Measurements from ENCODE around the gene FCER1G.

The FCER1G gene

DNA sequence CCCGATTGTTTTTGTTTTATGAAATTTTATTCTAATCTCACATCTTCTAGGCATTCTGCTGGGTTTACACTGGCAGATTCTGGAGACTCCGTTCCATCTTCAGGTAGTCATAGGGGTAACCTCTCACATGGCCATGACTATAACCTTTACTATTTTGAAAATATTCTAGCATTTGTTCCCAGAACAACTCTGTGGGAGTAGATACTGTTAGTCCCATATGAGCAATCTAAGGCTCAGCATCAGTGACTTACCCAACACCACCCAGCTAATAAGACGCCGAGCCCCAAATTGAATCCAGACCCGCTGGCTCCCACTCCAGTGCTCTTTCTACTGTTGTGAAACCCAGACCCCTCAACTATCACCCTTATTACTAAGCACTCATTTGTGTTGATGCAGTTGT is 26.1 kb upstream of the FCER1G start:
- DNase-seq, result no peak

DNA sequence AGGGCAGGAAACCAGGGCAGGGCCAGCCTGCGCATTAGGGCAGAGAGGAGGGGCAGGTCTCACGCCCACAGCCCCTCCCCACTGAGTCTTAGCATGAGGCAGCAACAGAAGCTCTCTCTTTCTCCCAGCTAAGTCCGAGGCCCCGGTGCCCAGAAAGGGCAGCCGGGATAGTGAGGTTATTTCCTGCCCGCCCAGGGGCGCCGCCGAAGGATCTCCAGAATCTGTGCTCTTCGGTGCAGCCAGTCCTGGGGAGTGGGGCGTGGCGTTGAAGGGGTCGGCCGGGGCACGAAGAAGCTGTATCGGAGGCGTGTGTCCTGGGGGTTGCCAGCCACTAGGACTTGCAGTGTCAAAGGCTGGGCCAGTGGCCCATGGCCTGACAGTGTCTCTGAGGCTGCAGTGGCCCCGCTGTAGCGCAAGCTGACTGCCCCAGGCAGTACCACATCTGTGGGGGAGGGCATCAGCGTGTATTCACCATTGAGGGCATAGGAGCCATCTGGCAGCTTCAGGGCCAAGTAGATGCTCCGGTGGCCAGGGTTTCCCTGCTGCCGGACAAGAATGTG is 24.1 kb upstream of the FCER1G start:
- DNase-seq, result peak; percentile 30

DNA sequence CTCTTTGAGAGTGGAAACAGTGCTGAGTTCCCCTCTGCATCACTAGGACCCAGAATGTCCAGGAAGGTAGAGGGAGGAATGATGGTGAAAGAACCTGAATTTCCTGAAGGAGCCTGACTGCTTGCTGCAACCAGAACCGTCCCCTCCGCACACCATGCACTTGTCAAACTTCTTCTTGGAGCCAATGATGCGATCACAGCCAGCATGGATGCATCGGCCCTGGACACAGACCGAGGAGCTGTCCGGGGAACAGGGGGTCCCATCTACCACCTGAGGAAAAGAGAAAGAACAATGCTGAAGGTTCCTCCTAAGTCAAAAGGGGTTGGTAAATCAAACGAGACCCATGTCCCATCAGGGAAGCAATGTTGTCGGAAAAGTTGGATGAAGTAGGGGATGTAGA is 23.1 kb upstream of the FCER1G start:
- peak; percentile 15 for DNase-seq

DNA sequence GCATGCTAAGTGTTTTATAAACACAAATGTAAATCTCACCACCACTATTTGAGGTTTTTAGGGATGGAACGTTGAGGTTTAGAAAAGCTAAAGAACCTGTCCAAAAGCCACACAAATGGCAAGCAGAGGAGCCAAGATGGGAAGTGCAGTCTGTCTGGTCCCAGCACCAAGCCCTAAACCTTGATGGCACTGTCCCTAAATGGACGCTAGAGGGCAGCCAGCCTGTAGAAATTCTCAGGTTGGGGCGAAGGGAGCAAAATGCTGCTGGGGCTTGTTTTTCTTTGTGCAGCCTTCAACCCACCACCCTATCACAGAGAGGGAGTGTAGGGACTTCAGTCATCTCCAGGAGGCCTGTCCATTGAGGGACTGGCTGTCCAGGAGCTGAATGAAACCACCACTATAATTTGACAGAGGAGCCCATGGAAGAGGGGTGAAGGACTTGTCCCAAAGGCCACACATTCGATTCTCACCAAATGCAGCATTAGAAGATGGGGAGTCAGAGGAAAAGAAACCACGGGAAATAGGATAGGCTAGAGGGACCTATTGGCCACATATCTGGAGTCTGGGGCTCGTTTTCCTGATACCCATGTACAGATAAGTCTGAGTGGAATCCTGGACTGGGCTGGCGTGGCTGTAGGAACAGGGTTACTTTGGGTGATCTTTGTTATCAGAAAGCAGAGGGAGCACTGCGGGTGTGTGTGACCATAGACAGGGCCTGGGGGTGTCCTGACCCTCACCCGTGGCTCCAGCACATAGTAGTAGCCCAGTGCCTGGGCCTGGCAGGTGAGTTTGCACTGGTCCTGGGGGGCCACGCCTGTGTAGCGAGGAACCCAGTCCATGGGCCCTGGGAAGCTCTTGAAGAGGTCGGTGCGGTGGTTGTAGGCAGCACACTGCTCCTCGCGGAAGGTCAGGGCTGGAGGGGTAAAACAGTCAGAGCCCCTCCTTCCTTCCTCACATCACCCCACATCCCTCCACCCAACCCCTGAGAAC is 22.3 kb upstream of the FCER1G start:
- DNase-seq, result peak; percentile 60

DNA sequence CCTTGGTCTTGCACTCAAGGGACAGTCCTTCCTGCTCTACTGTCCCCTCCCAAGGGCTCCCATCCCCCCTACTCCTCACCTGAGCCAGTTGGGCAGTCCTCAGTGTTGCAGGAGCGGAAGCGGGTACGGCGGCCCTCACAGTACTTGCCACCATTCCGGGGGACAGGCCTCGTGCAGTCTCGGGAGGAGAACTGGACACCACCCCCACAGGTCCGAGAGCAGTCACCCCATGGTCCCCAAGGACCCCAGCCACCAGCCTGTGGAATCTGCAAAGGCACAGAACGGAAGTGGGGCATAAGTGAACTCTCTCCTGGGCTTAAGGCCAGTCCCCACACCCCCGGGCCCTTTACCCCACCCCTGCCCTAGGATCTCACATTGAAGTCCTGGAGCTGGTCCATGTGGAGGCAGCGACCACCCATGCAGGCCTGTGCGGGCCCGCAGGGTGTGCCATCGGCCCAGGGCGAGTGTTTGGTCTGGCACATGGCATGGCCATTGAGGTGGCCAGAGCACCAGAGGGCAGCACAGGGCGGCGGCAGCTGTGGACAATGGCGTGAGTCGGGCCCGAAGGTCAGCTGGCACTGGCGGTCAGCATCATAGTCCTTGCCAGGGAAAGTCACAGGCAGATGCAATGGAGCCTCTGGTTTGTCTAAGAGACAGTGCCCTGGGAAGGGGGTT is 21.4 kb upstream of the FCER1G start:
- peak; percentile 32 for DNase-seq

DNA sequence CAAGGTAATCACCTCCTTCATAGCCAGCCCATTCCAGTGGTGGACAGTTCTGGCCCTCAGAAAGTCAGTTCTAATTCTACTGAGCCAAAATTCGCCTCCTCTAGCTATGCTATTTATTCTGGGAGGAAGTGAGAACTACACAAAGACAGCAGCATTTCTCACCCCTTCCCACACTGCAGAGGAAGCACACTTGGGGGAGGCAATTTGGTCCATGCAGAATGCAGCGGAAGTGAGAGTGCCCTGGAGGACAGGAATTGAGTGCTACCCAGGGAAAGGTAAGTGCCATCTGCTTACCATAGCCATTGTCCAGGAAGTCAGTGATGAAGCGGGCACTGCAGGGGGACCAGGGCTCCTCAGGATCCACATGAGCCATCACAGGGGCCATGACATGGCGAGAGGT is 19.9 kb upstream of the FCER1G start:
- DNase-seq, result peak; percentile 23

DNA sequence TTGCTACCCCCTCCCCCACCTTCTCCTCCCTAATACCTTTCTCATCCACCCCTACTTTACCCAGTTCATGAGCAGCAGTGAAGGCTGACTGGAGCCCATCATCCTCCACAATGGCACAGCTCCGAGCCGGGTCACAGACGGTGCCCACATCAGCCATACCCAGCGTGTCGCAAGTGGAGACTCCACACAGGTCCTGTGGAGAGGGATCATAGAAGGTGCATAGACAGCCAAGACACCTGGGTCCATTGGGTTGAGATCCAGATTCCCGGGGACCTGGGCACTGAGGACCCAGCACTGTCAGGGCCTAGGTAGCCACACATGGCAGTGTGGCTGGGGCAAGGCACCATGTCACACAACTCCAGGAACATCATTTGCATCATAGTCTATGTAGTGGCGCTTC is 19.0 kb upstream of the FCER1G start:
- peak; percentile 14 for DNase-seq

DNA sequence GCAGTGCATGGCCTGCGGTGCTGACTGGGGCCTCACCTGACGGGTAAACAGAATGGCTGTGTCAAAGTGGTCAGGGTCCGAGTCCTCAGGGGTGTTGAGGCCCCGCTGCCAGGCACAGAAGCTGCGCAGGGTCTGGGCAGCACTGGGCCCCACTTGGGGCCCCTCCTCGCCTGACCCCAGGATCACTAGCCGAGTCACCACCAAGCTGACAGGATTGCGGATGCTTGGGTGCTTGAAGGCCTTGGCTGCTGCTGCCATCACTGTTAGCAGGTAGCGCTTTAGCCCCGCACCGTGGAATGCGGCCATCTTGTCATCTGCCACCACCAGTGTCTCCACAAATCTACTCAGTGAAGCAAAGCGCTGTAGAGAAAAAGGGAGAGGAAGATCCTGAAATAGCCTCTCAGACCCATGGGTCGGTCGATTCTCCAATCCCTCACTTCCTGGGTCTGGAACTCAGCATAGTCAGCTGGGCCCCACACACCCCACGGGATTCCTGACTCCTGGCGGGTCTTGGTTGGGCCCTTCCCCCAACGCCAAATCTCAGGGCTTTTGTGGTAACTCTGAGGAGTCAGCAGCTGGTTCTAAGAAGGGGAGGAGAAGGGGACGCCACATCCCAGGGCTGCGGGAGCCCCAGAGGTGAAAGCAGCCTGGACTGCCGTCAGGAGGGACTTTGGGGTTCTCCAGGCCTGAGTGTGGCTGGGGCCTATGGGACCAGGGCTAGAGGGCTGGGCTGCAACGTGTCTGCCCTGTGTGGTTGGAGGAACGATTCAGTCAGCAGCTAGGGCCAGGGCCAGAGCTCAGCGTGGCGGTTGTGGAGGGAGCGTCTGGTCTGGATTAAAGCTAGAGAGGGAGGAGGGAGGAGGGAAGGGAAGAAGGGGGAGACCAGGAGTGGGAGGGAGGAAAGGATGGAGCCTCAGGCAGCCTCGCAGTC is 18.3 kb upstream of the FCER1G start:
- DNase-seq, result peak; percentile 92

DNA sequence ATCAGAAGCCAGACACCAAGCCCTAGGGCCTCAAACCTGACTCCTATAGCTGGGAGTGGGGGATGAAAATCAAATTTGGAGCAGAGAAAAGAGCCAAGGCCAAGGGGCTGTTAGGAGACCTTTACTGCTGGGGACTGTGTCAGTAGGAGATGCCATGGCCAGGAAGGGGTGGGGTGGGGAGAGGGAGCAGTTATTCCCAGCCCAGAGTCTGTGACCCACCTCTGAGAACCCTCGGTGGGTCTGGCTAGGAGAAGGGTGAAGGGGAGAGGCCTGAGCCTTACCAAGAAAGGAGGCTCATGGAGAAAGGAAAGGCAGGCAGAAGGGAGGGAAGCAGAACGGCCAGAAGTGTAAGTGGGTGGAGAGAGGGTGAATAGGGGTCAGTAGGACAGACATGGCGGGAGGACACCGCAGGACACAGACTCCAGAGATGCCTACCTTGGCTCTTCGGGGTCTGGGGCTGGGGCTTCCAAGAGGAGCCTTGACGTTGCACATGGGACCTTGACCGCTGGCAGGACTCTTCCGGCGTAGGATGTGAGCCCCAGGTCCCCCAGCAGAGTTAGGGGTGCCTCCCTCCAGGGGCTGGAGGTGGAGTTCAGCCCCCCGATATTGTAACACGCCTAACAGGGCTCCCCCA is 17.4 kb upstream of the FCER1G start:
- peak; percentile 38 for DNase-seq

DNA sequence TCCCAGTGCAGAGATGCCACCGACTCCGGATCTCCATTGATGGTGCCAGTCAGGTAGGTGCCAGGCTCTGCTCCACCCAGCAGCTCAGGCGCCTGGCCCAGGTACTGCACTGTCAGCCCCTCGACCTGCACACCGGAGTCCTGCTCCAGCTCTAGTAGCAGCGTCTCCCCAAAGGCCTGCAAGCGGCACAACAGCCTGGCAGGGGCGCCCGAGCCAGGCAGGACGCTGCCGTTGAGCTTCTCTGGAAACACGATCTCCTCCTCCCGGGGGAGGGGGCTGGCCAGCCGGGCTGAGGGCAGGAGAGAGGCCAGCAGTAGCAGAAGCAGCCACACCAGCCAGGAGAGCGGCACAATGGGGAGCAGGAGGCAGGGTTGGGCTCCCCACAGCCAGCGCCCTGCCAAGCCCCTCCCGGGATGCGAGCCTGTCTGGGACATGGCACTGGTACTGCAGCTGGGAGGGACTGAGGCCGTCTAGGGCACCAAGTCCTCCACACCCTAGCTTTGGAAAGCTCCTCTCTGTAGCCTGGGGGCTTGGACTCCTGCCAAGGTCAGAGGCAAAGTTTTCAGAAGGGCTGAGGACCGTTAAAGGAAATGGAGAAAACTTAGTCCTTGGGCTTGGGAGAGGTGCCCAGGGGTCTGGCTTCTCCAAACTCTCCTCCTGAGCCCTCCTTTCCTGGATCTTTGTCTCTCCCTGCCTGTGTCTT is 16.8 kb upstream of the FCER1G start:
- peak; percentile 80 for DNase-seq

DNA sequence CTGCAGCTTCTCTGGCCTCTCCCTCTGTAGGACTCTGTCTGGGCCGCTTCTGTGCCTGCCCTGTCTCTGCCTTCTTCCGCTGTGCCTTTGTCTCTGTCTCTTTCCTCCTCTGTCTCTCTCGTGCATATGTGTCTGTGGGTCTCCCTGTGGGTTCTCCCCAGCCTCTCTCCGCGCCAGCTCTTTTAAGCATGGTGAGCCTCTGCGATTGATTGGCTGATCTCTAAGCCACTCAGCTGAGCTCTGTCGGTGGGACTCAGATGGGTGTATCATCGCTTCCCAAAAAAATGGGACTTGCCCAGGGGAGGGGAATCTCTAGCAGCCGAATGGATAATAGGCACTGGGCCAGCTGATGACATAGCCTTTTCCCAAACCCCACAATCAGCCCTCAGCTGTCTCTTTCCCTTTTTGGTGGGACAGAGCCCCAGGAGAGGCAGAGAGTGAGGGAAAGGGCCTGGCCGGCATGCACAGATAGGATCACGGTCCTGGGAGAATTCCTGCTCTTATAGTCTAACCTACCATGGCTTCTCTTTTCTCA is 16.1 kb upstream of the FCER1G start, which contains the start of gene ADAMTS4:
ADAMTS4 (minus strand) TSS at position 158 of the 535 bp plus-strand sequence. CDS start 427 bp downstream, outside the sequence.
- peak; percentile 87 for DNase-seq

DNA sequence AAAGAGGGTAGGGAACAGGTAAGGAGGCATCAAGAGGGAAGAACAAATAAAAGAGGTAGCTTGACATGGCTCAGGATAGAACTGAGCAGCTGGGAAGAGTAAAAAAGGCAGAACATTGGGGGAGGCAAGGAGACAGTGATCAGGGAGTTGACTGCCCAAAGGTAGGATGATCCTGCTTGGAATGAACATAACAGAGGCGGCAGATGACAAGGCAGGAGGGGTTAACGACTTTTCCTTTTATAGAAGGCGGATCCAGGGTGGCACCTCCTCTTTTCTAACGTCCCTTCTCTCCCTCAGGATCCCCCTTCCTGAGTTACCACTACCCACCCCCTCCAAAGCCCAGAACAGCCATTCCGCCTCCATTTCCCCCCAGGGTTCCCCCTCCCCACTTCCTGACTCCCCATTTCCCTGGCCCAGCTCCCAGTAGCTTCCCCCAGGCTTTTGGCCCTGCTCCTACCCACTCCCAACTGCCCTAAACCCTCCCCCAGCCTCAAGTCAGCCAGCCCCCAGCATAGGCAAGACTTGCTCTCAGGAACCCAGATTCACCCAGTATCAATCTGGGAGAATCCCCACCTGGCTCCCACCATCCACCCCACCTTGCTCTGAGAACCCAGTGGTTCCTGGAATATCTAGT is 15.5 kb upstream of the FCER1G start:
- DNase-seq, result peak; percentile 53

DNA sequence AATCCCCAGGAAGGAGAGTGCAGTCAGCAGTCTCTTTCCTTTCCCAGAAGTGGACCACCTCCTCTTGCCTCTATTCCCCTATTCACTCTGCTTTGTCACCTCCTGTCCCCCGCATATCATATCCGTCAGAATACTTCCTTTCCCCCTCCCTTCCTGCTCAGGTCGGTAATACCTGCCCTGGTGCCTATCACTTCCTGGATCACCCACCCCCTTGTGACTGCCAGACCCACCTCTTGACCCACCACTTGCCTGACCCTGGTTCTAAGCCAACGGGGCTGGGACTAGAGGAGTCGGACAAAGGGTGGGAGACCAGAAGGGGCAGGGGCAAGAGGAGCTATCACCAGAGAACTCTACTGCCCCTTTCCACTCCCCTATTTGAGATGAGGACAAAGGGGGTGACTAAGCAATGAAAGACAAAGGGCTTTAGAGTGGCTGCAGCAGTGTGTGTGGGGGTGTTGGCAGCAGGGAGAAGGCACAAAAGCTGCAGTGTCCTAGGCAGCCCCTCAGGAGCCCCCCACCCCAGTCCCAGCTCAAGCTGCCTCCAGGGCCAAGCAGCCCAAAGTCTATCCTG is 14.6 kb upstream of the FCER1G start:
- DNase-seq, result peak; percentile 32

DNA sequence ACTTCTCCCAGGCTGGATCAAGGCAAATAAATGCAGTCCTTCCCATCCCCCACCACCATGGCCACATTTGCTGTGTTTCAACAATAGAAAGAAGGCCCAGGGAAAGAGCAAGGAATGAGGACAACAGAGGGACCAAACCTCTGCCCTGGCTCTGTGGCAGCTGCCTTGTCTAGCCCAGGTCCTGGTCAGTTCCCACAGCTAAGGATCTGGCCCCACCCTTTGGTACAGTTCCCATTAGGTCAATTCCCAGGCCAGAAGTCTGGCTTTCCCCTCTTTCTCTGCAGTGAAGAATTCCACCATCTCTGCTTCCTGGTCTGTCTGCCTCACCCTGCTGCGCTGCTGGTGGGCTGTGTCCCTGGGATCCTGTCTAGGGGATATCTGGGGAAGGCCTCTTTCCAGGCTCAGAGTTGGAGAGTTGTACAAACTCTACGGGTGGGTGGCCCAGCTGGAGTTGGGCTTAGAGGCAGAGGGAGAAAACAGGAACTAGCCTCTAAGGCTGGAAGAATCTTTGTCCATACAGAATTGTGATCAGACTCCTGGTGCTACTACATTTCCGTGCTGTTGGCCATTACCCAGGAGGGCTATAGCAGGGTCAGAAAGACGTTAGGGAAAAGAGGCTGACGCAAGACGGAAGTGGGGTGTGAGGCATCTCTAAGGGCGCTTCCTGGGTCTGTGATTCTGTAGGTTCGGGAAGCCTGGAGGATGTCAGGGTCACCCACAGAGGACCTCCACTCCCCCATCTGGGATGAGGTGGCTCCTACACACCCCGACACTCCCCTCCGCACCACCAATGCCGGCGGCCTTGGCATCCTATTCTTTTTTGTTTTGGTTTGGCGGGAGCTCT is 13.9 kb upstream of the FCER1G start:
- peak; percentile 79 for DNase-seq

DNA sequence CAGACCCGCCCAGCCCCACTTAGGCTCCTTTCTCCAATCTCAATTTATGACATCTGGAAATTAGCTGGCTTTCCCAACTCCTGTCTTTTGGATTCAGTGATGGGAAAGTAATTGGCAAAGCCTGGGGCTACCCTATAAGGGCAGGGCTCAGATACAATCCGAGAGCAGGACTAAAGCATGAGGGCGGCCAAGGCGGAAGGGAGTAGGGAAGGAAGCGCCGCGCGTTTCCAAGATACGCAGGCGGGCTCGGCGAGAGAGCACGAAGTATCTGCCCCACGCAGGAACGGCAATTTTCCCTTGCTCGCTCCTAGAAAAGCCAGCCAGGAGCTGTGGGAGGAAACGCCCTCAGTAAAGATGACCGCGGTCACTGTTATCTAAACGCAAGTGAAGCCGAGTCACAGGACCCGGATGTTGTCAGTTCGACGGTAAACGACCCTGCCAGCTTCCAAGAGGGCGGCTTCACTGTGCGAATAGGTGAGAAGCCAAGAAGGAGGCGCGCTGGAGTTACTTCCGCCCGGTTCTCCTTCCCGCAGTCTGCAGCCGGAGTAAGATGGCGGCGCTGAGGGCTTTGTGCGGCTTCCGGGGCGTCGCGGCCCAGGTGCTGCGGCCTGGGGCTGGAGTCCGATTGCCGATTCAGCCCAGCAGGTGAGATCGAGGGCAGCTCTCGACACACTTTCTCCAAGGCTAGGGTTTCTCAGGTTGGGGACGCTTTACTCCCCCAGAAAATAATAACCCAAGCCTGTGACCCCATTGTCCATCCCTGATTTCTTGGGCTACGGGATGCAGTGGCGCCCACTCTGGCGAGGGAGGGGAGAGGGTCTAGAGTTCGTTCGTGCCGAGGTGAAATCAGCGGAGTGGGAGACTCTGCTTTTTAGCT is 13.0 kb upstream of the FCER1G start, which contains the start of gene NDUFS2:
NDUFS2 (plus strand) TSS at position 532 of the 877 bp plus-strand sequence; CDS start at position 551, 19 bp downstream.
- DNase-seq, result peak; percentile 99

DNA sequence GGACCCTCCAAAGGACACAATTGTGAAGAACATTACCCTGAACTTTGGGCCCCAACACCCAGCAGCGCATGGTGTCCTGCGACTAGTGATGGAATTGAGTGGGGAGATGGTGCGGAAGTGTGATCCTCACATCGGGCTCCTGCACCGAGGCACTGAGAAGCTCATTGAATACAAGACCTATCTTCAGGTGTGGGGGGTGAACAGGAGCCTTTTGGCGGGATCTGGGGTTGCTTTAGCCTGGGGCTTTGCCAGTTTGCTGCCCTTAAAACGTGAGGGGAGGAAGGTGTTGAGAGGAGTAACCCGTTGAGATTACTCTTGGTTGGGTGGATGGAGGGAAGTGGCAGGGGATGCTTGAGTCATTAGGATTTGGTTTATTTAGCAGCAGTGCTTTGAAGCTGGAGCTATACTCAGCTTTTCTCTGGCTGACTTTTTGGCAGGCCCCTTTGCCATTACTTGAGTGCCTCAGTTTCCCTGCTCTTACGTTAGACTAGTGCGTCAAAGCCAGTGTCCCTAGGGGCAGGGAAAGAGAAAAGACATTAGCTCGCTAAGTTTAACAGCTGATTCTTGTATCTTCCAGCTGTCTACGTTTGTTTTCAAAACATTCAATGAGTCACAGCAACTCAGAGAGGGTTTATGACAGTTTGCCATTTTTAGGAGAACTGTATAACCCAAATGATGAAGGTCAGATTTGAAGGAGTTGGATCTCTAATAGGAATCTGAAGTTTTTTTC is 8.5 kb upstream of the FCER1G start:
- DNase-seq, result peak; percentile 12

DNA sequence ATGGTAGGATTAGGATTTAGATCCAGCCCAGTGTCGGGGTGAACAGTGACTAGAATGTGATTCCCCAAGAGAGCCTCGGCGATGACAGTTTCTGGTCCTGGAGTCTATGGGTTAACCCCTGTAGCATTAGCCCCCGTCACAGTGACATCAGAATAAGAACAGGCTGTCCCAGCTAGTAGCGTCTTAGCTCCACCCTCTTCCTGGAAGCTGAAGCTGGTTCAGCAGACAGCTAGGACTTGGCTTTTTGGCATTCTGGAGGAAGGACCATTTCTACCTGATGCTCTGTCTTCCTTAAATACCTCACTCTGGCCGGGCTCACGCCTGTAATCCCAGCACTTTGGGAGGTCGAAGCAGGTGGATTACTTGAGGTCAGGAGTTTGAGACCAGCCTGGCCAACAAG is 7.9 kb upstream of the FCER1G start:
- DNase-seq, result peak; percentile 26

All from left hindlimb (tissue), 1 donor.